Lower leg skin (tissue), 4 donors: ENCODE results near the gene CGA. TPM values are rescaled to one million over a fixed set of nuclear protein-coding genes. Genes with fewer than 3 reads are reported as not detected.

Source experiments
- DNase-seq, 2 donors: peaks; one replicate each; pipeline ENCODE4 v3.0.0-alpha.2; 2019; ENCODE audit warnings: low spot score in 2 of 2
- H3K4me3 ChIP-seq: fragments of 200-600 bp; sonication (generic); 2 replicates; pipeline ENCODE4 v1.5.1; 2017; ENCODE audit warnings: mild to moderate bottlenecking, low read depth; ENCODE audit not compliant: poor library complexity, severe bottlenecking
- CTCF ChIP-seq, 3 donors: fragments of 450-650 bp; IDR thresholded peaks; one replicate each; pipeline ENCODE4 v1.5.1; 2016; ENCODE audit warnings: antibody characterized with exemption in 3 of 3, mild to moderate bottlenecking in 3 of 3, moderate library complexity in 2 of 3
- POLR2A ChIP-seq, 2 donors: fragments of 450-650 bp; IDR thresholded peaks; one replicate each; pipeline ENCODE4 v1.6.1; 2016 to 2017; ENCODE audit warnings: antibody characterized with exemption in 2 of 2, mild to moderate bottlenecking in 1 of 2, moderate library complexity in 1 of 2
- WGBS, 2 donors: methylation state at CpG; one replicate each; pipeline ENCODE4 v1.1.5; 2018; 5-methylcytosine and 5-hydroxymethylcytosine counted together
- intact Hi-C: fragments of 100-400 bp; cut with DNase I; formaldehyde crosslinking; loops from one replicate; pipeline ENCODE4 v1.15.0; 2023; ENCODE audit warnings: low total_unique reads
- total RNA-seq, 4 donors: library from RNA; depleted of rRNA; stranded (reverse); fragments of >200 nt; gene quantifications; one replicate each; pipeline ENCODE4 v1.1.0, GENCODE V29; 2016

Gene CGA
- total RNA-seq, 4 donors from 2014 or later: 0.59 to 5.9 (median 3.4) TPM

- no peak overlapping the region for H3K4me3 ChIP-seq
- DNase-seq: no peak
- intact Hi-C loops: no loop called here
- TF ChIP-seq POLR2A (IDR thresholded peaks at IDR 0.05): no peak
- TF ChIP-seq CTCF (IDR thresholded peaks at IDR 0.05): no peak
Observed at GRCh38 chr6:87105823-87106222, 10.9 kb upstream of the CGA start.

GRCh38 chr6:87104667-87105066, 9.8 kb upstream of the CGA start:
- WGBS, 2 donors: 66 to 79% methylated on average over 4 of the region's 4 CpGs
- TF ChIP-seq POLR2A (IDR thresholded peaks at IDR 0.05): no peak
- TF ChIP-seq CTCF (IDR thresholded peaks at IDR 0.05): no peak
- no peak overlapping the region for H3K4me3 ChIP-seq
- no peak for DNase-seq
- intact Hi-C loops: no loop called here

- intact Hi-C loops: no loop called here
- no peak for DNase-seq
- no peak overlapping the region for H3K4me3 ChIP-seq
- no peak for TF ChIP-seq POLR2A (IDR thresholded peaks at IDR 0.05)
- TF ChIP-seq CTCF (IDR thresholded peaks at IDR 0.05): no peak
- 87 to 91% methylated on average over 4 of the region's 4 CpGs for WGBS, 2 donors
Observed at GRCh38 chr6:87103977-87104601, 9.2 kb upstream of the CGA start.

GRCh38 chr6:87102151-87102621, 7.3 kb upstream of the CGA start:
- 11 to 20% methylated on average over 1 of the region's 1 CpG for WGBS, 2 donors
- no peak overlapping the region for H3K4me3 ChIP-seq
- DNase-seq: no peak
- TF ChIP-seq CTCF (IDR thresholded peaks at IDR 0.05) (no peak), POLR2A (IDR thresholded peaks at IDR 0.05) (no peak)
- intact Hi-C loops: no loop called here

- no peak for DNase-seq
- intact Hi-C loops: no loop called here
- 67 to 77% methylated on average over 2 of the region's 2 CpGs for WGBS, 2 donors
- H3K4me3 ChIP-seq: no peak overlapping the region
- no peak for TF ChIP-seq CTCF (IDR thresholded peaks at IDR 0.05)
- TF ChIP-seq POLR2A (IDR thresholded peaks at IDR 0.05): no peak
Observed at GRCh38 chr6:87101067-87101466, 6.2 kb upstream of the CGA start.

GRCh38 chr6:87100216-87100615, 5.3 kb upstream of the CGA start:
- intact Hi-C loops: no loop called here
- no peak for DNase-seq

More at GRCh38 chr6:87100216-87100615, 5.3 kb upstream of the CGA start:
- 85% methylated on average over 3 of the region's 3 CpGs for WGBS, 2 donors
- H3K4me3 ChIP-seq: no peak overlapping the region
- TF ChIP-seq CTCF (IDR thresholded peaks at IDR 0.05) (no peak), POLR2A (IDR thresholded peaks at IDR 0.05) (no peak)
